GM12864 (cell line): Measurements from ENCODE around the gene ZNF12.

Source experiments
- DNase-seq: peaks from one replicate; pipeline ENCODE4 v3.0.0-alpha.2; 2011; ENCODE audit warnings: low read depth
- H3K4me3 ChIP-seq: 2 replicates; pipeline ENCODE4 v1.5.1; 2011; ENCODE audit warnings: mild to moderate bottlenecking, low read depth, low read length, control low read depth
- CTCF ChIP-seq: IDR thresholded peaks from 2 replicates; pipeline ENCODE4 v1.5.1; 2011; ENCODE audit warnings: low read depth, mild to moderate bottlenecking, moderate library complexity, low read length, control low read depth, inconsistent platforms; ENCODE audit errors: missing control alignments

The ZNF12 gene

GRCh38 chr7:6652446-6653011, 54.2 kb downstream of the ZNF12 start:
- H3K4me3 ChIP-seq: no peak overlapping the region
- DNase-seq: no peak
- no peak for TF ChIP-seq CTCF

GRCh38 chr7:6651851-6652445, 54.8 kb downstream of the ZNF12 start:
- DNase-seq: no peak
- no peak overlapping the region for H3K4me3 ChIP-seq
- TF ChIP-seq CTCF: no peak

DNA sequence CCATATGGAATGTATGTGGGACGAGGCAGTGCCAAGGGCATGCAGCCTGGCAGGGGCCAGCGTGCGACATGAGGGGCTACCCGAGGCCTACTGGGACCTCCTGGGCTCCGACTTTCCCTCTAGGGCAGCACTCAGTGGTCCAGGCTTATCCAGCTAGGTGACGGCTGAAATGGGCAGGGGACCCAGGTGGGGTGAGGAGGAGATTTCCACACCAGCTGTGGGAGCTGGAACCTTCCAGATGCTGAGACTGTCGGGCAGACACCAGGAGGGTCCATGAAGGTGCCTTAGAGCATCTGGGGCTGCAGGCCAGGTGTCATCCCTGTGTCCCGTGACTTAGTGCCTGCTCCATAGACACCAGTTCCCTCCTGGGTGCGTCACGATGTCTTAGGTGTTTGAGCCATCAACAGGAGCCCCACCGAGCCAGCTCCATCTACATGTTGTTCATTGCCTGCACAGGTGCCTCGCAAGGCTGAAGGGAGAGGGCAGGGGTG, 56.2 kb downstream of the ZNF12 start:
- no peak for DNase-seq
- H3K4me3 ChIP-seq: no peak overlapping the region
- TF ChIP-seq CTCF: no peak

GRCh38 chr7:6650086-6650485, 56.7 kb downstream of the ZNF12 start:
- no peak overlapping the region for H3K4me3 ChIP-seq
- no peak for TF ChIP-seq CTCF
- no peak for DNase-seq

DNA sequence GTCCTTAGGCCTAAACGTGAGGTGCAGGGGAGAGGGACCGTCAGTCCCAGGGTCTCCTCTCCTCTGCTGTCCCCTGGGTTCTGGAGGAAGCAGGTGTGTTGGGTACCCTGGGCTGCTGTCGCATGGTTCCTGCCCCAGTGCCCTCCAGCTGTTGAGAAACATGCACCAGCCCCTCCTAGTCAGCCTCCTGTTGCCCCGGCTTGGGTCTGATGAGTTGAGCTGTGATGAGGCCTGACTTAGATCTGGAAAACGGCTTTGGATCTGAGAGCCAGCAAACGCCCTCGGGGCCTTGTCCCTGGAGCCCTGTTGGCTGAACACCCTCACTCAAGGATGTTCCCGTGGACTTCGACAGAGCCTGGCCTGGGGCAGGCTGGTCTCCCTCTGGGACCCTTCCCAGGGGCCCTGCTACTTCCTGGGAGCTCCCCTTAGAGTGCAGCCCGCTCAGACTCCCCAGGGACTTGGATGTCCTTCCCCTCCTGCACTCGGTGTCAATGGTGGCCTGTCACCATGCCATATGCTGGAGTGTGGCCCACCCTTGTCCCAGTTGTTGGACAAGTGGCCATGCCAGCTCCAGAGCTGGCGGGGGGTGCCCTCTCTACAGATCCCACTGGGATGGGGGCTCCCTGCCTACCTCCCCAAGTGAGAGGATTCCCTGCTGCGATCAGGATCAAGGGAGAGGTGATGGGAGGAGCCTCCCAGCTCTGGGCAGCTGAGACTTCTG, 57.3 kb downstream of the ZNF12 start:
- TF ChIP-seq CTCF: no peak
- H3K4me3 ChIP-seq: no peak overlapping the region
- no peak for DNase-seq

DNA sequence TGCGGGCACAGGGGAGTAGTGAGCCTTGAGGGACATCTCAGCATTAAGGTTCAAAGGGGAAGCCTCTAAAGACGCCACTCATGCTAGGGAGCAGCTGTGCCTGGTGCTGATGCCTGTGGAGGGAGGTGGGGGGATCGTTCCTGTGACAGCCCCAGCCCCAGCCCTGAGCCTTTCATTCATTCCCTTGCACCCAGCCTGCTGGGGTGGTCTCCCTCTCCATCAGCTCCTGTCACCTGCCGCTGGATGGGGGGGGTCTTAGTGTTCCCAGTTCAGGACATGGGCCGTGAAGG, 58.0 kb downstream of the ZNF12 start:
- DNase-seq: no peak
- no peak for TF ChIP-seq CTCF

More for the DNA sequence above, 58.0 kb downstream of the ZNF12 start:
- no peak overlapping the region for H3K4me3 ChIP-seq
